Stimulated activated naive CD8-positive, alpha-beta T cell treated with anti-CD3 and anti-CD28 coated beads, Interleukin-15, Interleukin-2, amounts not matched to agents 100 U/mL and 50 U/mL, for 24 hours (primary cell): ENCODE data around the gene SELPLG.
"Not testable (repeated sequence)": the region's sequence is repeated elsewhere in the genome, so short reads cannot be mapped to it uniquely, and the experiment has no call there.

ENCODE experiments used
- ATAC-seq: fragments of 150-1000 bp; cut with Tn5 transposase; one replicate; pipeline ENCODE4 v1.10.0; 2021
- DNase-seq: peaks from one replicate; pipeline ENCODE4 v3.0.0; 2021

The SELPLG gene

GRCh38 chr12:108656247-108656646 is 22.6 kb upstream of the SELPLG start:
- not testable (repeated sequence) for ATAC-seq

GRCh38 chr12:108655812-108656175 is 22.1 kb upstream of the SELPLG start:
- DNase-seq, ATAC-seq: not testable (repeated sequence)

More at GRCh38 chr12:108656247-108656646, 22.6 kb upstream of the SELPLG start:
- DNase-seq, result not testable (repeated sequence)

DNA sequence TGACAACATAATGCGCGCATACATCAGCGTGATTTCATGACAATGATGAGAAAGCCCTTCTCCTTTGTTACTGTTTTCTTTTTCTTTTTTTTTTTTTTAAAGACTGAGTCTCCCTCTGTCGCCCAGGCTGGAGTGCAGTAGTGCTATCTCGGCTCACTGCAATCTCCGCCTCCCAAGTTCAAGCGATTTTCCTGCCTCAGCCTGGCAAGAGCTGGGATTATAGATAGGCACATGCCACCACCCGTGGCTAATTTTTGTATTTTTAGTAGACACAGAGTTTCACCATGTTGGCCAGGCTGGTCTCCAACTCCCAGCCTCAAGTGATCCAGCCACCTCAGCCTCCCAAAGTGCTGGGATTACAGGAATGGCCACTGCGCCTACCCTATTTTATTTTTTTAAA is 20.9 kb upstream of the SELPLG start:
- not testable (repeated sequence) for DNase-seq, ATAC-seq

DNA sequence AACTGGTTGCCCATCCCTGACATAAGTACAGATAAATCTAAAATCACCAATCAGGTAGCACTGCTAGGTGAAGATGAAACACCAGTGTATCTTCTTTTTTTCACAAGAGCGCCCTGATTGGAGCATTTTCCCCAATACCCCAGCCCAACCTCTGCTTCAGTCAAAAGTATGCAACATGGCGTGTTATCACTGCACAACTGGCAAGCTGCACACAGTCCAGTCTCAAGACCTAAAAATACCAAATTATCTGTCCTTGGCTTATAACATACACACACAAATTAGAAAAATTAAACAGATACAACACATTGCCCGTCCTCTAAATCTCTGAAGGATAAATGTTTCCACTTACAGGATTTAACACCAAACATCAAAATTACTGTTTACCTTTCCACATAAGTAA is 20.2 kb upstream of the SELPLG start:
- DNase-seq (no peak), ATAC-seq (no peak)

- DNase-seq (no peak), ATAC-seq (peak; percentile 60)
These were observed 19.4 kb upstream of the SELPLG start for GRCh38 chr12:108653082-108653516.

DNA sequence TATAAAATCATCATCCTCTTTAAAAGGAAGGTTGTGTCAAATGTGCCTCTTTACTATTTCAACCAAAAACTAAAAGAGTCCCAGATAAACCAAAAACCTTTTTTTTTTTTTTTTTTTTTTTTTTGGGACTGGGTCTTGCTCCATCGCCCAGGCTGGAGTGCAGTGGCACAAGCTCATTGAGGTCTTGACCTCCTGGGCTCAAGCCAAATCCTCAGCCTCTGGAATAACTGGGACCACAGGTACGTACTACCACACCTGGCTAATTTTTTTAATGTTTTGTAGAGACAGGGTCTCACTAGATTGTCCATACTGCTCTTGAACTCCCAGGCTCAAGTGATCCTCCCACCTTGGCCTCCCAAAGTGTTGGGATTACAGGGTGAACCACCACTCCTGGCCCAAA is 16.4 kb upstream of the SELPLG start:
- DNase-seq (no peak), ATAC-seq (no peak)

- ATAC-seq, result no peak
- no peak for DNase-seq
These were observed 16.0 kb upstream of the SELPLG start for GRCh38 chr12:108649669-108650068.

DNA sequence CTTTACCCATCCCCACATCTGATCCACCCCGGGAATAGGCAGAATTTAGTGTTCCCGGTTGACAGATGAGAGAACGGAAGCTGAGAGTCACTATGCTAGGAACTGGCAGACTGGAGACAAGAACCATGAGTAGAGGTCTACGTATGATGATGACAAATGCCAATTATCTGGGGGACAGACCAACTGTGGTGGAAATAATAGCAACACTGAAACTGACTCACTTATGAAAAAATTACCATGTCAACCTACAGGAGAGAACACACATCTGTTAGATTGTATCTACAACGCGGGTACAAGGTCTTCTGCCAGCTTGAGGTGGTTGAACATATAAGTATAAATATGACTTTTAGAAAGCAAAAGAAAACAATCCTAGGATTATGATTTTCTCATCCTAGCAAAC is 15.4 kb upstream of the SELPLG start:
- no peak for DNase-seq
- ATAC-seq, result peak; percentile 79

DNA sequence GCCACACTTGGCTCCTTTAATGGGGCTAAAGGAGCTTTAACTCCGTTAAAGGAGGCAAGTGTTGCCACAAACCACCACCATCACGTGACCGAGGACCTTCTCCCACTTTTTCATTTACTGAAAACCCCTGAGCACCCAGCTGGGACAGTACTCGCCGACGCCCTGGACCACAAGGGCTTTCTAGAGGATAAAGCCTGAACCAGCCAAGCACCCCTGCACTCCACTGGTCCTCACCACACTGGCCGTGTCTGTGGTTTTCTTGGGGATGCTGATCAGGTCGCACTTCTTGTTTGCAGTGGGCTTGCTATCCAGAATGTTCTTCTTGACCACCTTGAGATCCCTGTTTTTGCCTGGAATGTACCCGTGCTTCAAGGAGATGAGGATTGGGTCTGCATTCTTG is 14.7 kb upstream of the SELPLG start:
- no peak for ATAC-seq
- no peak for DNase-seq

- ATAC-seq (no peak), DNase-seq (no peak)
These were observed 14.0 kb upstream of the SELPLG start for GRCh38 chr12:108647585-108648287.

- no peak for DNase-seq
- no peak for ATAC-seq
These were observed 13.2 kb upstream of the SELPLG start for GRCh38 chr12:108646600-108647579.

- no peak for DNase-seq
- no peak for ATAC-seq
These were observed 12.2 kb upstream of the SELPLG start for GRCh38 chr12:108645686-108646599.

- DNase-seq, result no peak
- ATAC-seq, result no peak
These were observed 11.1 kb upstream of the SELPLG start for GRCh38 chr12:108644811-108645120.

DNA sequence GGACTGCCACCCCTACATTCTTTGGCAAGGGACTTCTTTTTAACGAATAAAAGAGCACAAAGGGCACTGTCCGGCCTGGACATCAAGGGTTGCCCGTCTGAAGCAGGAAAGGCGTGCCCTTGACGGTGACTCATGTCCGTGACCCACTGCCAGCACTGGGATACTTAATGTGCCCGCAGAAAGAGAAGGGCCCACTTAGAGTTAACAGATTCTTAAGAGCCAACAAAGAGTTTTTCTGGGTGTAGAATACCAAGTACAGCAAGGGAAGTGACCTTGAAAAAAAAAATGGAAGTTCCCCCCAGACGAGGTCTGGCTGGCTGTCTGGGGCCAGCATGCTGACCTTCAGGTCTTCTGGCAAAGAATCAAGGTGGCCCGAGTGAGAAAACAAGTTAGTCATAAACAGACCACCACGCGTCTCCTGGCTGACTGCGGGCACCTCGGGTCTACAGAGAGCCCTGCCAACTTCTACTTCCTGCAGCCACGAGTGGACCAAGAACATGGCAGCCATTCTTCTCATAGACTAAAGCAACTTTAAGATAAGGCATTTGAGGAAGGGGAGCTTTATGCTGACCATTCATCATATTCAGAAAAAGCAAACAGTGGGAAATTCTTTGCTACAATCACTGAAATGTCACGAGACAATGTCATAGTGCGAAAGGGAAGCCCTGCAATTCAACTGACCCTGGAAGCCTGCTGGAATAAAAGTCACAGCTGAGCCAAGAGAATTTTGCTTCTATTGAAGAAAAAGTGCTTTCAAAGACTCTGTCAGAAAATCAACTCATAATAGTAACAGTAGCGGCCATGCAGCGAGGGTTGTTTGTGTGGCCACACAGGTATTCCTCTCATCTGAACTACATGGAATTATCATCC is 10.5 kb upstream of the SELPLG start:
- ATAC-seq, result no peak
- no peak for DNase-seq

DNA sequence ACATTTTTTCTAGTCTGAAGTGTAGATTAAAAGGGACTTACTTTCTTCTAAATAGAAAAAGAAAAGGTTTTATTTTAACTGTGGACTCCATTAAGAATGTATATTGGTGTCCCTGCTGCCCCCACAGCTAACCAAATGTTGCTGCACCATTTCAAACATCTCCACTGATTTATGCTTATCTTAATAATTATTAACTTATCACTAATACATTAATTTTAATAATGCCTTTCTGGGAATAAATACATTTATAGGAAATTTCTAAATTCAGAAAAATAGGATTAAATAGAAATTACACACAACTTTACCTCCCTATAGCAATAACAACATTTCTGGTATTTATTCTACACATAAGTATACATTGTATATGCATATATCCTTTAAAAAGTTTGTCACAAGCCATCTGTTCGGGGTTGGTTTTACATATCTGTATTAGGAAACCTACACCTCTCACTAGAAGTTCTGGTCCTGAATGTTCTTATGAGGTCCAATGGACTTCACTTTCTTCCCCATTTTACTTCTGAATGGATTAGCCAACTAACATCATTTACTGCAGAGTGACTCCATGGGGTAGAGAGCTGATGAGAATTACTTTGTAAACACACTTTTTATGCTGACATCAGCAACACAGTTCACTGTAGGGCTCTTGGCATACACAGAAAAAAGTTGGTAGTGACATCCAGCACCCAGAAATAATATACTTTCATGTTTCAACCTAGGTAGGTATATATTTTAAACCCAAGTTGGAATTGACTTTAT is 9.4 kb upstream of the SELPLG start:
- DNase-seq (no peak), ATAC-seq (no peak)

GRCh38 chr12:108642269-108642870 is 8.7 kb upstream of the SELPLG start:
- no peak for DNase-seq
- ATAC-seq, result no peak

DNA sequence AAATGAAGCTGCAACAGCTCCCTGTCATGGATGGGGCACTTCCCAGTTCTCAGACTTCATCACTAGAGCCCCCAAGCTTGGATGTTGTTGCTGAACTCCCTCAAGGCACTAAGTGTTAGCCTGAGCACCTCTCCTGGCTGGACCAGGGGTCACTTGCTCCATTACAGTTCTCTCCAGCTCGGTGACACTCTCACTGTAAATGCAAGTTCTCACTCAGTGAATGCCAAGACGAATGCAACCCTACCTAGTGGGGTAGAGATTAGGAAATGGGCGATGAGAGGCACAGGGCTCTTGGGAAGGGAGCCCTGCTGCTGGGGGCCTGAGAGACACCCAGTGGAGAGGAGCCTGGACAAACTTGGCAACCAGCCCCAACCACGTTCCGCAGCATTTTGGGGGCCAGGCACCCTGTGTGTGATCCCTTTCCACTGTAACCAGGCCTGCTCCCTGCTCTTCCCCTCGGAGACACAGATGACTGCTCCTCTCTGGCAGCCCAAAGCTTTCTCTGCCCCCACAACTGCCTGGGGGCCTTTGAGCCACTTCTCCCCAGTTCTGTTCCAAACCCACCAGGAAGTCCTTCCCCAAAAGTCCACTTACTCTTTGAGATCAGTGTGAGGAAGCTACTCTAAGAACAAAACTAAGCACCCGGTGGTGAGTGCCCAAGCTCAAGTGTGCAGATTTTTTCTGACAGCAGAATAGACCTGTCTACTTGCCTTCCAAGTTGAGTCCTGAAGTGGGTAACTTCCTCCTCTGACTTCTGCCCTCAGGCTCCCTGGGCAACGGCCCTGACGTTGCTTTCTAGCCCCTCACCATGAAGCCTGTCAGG is 8.0 kb upstream of the SELPLG start:
- ATAC-seq (no peak), DNase-seq (no peak)

GRCh38 chr12:108640802-108641445 is 7.2 kb upstream of the SELPLG start:
- no peak for ATAC-seq
- no peak for DNase-seq
